NCI-H187 treated with DMSO at 0.1 percent for 48 hours (cell line): ENCODE results near the gene AKAP13.
"Not testable (repeated sequence)": the region's sequence is repeated elsewhere in the genome, so short reads cannot be mapped to it uniquely, and the experiment has no call there.

Source experiments
- DNase-seq: peaks from one replicate; lab custom pipeline; 2025; lab: John Stamatoyannopoulos, UW

AKAP13 gene

GRCh38 chr15:85348048-85348766 is 32.2 kb upstream of the AKAP13 start:
- not testable (repeated sequence) for DNase-seq

- not testable (repeated sequence) for DNase-seq
These were observed 31.3 kb upstream of the AKAP13 start for GRCh38 chr15:85349062-85349461.

DNA sequence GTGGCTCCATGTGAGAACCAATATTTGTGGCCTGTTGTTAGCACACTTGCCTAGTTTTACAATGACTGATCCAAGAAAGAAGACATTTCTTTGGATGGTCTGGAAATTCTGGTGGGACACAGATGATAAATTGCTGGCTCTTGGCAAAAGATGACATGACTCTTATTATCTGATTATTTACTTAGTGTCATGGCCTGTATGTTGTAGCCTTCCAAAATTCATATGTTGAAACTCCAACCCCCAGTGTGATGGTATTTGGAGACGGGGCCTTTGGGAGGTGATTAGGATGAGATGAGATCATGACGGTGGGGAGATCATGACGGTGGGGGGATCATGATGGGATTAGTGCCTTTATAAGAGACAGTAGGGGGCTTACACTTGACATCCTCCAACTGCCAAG is 30.0 kb upstream of the AKAP13 start:
- no peak for DNase-seq

- DNase-seq, result not testable (repeated sequence)
These were observed 28.9 kb upstream of the AKAP13 start for GRCh38 chr15:85351501-85351900.

- no peak for DNase-seq
These were observed 28.4 kb upstream of the AKAP13 start for GRCh38 chr15:85351965-85352364.

GRCh38 chr15:85353516-85353915 is 26.9 kb upstream of the AKAP13 start:
- DNase-seq, result no peak

DNA sequence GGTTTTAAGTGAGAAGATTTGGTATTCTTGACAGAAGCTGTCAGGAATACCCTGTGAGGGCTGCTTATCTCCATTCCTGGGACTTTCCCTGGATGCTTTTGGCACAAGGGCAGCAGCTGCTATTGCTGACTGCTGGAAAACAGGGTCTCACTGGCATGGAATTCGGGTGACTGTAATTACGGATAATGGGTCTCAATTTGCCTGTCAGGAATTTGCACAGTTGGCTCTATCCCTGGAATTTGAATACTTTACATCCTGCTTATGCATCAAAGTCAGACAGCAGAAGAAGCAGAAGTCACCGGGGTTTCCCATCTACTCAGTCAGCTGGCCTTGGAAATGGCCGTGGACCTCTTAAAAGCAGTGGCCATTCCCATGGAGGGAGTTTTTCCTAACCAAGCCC is 25.9 kb upstream of the AKAP13 start:
- no peak for DNase-seq

GRCh38 chr15:85354948-85355347 is 25.5 kb upstream of the AKAP13 start:
- no peak for DNase-seq

GRCh38 chr15:85356276-85356675 is 24.1 kb upstream of the AKAP13 start:
- DNase-seq, result no peak

GRCh38 chr15:85361323-85361722 is 19.1 kb upstream of the AKAP13 start:
- no peak for DNase-seq

DNA sequence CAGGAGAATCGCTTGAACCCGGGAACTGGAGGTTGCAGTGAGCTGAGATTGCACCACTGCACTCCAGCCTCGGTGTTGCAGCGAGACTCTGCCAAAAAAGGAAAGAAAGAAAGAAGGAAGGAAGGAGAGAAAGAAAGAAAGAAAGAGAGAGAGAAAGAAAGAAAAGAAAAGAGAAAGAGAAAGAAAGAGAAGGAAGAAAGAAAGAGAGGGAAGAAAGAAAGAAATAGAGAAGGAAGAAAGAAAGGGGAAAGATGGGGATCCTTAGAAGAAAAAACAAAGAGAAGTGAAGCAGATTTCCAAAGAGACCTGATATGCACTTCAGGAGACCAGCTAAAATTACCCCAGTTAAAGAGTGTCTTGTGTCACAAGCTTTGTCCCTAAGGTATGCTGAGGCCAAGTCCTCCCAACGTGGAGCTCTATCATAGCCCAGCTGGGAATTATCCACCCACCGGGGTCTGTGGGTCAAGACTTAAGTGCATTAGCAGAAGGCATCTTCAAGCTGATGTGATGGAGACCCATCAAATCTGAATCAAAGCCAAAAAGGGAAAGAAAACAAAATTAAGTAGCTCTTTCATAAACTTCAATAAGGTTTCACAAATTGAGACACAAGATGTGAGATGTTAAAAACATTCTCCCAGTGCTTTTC is 17.8 kb upstream of the AKAP13 start:
- no peak for DNase-seq

DNA sequence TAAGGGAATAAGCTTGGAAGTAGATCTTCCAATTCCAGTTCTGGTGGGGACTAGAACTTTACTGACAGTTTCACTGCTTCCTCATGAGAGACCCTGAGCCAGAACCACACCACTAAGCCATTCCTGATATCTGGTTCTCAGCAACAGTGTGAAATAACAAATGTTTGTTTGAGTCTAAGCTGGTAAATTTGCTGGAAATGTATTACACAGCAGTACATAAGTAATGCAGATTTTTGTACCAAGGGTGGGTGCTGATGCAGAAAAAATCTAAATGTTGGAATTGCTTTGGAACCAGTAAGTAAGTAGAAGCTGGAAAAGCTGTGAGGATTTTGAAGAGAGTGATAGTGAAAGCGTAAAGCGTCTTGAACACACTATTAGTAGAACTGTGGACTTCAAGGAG is 14.4 kb upstream of the AKAP13 start:
- no peak for DNase-seq

GRCh38 chr15:85367741-85368140 is 12.7 kb upstream of the AKAP13 start:
- DNase-seq, result no peak

DNA sequence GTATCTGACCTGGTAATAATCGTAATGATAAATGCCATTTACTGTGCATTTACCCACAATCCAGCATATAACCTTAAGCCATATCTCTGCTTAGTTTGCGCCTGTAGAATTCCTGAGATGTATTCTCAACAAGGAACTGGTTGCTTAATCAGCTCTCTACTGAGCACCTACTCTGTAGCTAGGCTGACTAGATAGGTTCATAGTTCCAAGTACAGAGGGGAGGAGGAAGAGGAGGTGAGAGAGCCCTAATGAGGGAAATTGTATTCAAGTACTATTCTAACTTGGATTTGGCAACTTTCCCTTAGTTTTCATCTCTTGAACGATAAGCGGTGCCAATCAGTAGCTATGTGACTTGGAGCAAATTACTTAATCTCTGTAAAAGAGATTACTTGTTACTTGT is 5.6 kb upstream of the AKAP13 start:
- no peak for DNase-seq

DNA sequence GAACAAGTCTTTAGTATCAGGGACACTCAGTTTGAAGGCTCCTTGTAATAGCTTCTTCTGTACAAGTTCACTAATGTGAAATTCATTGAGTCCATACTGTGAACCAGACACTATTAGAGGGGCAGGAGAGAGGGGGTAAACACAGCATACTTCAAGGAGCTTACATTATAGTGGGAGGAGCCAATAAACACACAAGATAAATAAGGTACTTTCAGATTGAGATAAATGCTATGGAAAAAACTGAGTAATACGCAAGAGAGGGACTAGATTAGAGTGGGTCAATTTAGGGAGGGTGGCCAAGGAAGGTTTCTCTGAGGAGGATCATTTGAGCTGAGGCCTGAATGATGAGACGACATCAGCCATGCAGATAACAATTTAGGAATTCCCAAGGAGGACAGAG is 3.1 kb upstream of the AKAP13 start:
- DNase-seq, result no peak

GRCh38 chr15:85377986-85378385 is 2.4 kb upstream of the AKAP13 start:
- no peak for DNase-seq

GRCh38 chr15:85379403-85380131 is 836 bp upstream of the AKAP13 start:
- no peak for DNase-seq

GRCh38 chr15:85380812-85381642 is 624 bp downstream of the AKAP13 start:
- no peak for DNase-seq

DNA sequence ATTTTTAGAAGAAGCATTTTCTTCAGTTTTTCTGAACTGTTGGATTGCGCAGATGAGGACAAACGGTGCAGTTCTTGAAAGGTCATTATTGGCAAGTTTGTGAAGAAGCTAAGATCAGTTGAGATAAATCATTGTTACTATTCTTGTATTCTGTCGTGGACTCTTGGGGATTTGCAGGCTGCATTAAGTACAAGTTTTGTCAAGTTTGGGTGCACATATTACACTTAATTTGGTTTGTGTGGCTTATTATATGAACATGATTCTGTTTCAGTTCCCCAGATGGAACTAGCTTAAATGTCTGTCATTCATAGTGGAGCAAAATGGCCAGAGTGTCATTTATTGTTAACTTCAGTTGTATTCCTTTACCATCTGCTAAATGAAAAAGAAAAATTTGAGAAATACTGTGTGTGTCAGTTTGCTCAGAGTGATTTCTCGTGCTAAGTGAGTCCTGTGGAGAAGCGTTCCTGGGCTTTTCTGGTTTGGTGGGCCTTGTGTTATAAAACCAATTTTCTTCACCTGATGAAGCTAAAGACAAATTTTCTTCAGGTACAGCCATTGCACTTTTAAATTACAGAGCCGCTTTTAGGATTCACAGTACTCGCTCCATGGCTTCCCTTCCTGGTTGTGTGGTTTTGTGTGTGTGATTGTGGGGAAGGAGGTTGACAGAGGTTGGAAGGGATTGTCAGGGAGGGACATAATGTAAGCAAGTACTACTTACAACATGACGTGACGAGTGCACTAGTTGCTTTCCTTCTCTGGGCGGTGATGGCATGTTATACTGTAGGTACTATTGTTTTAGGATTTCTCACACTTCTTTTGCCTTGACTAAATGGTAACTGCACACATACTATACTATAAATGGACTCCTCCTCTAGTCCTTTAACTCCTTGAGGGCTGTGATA is 1.7 kb downstream of the AKAP13 start:
- DNase-seq, result no peak

GRCh38 chr15:85382942-85383341 is 2.5 kb downstream of the AKAP13 start:
- DNase-seq, result no peak

GRCh38 chr15:85383470-85384148 is 3.2 kb downstream of the AKAP13 start:
- DNase-seq, result no peak
